GM15510 (cell line): Measurements from ENCODE around the gene UTF1.

Experiments
- POLR2A ChIP-seq: IDR thresholded peaks from 3 replicates; pipeline ENCODE4 v1.6.1; 2011; ENCODE audit warnings: borderline replicate concordance; ENCODE audit not compliant: insufficient read length; ENCODE audit errors: extremely low read depth

Gene UTF1

GRCh38 chr10:133267829-133268228 is 37.8 kb downstream of the UTF1 start:
- TF ChIP-seq POLR2A, result no peak

- TF ChIP-seq POLR2A, result no peak
Observed at GRCh38 chr10:133268532-133268931, 38.5 kb downstream of the UTF1 start.

- no peak for TF ChIP-seq POLR2A
Observed at GRCh38 chr10:133269367-133269766, 39.4 kb downstream of the UTF1 start.

DNA sequence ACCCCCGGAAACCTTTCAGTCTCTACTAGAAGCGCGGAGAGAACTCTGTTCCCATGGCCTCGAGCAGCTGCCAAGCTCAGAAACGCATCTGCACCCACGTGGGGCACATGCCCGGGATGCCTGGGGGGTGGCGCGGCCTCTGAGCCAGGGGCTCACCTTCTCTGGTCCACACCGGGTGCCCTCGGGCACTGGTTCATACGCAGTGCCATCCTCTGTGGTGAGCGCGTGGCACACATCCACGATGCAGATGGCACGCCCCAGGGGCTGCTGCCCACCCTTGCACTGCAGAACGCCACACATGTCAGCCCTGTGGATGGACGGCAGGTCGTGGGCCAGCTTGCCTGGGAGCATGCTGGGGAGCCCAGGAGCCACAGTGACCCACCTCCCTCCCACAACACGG is 40.2 kb downstream of the UTF1 start:
- TF ChIP-seq POLR2A, result no peak

- no peak for TF ChIP-seq POLR2A
Observed at GRCh38 chr10:133270773-133271297, 40.8 kb downstream of the UTF1 start.

GRCh38 chr10:133271521-133272300 is 41.7 kb downstream of the UTF1 start:
- no peak for TF ChIP-seq POLR2A

DNA sequence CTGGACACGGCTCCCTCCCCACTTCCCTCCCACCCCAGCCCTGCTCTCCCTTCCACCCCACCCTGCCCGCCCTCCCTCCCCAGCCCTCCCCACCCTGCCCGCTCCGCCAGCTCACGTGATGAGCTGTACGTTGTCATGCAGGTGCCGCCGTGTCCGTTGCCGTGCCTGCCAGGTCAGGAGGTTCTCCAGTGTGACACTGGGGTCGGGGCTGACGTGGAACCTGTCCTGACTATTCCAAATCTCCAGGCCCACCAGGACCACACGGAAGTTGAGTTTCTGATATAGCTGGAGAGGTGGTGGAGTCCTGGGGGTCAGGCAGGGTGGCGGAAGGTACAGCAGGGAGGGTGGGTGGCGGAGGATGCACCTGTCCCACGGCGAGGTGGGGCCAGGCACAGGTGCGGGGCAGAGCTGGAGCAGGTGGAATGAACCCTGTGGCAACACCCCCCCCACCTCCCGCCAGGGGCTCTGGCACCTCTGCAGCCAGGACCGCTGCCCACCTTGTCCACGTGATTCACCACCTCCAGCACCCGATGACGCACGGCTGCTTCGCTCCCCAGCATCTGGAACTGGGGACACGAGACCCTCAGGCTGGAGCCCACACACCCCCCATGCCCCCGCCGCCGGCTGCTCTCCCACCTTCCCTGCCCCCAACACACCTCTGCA is 42.4 kb downstream of the UTF1 start:
- TF ChIP-seq POLR2A, result no peak

DNA sequence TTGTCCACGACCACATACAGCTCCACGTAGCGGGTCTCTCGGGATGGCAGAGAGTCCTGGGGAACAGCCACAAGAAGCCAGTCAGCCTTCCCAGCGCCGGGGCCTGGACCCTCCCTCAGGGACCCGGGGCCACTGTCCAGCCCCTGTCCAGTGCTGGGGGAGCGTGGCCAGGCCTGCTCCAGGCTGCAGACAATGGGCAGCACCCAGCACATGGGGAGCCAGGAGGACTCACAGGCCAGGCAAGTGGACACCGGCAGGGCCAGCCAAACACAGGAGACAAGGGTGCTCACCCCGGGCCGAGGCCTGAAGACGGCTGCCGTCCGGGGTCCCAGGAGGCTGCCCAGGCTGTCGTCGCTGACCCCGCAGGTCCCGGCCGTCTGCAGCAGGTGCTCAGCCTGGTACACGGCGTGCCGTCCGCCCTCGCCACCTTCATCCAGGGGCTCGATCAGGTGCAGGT is 43.0 kb downstream of the UTF1 start:
- no peak for TF ChIP-seq POLR2A

GRCh38 chr10:133273534-133274143 is 43.6 kb downstream of the UTF1 start:
- no peak for TF ChIP-seq POLR2A

DNA sequence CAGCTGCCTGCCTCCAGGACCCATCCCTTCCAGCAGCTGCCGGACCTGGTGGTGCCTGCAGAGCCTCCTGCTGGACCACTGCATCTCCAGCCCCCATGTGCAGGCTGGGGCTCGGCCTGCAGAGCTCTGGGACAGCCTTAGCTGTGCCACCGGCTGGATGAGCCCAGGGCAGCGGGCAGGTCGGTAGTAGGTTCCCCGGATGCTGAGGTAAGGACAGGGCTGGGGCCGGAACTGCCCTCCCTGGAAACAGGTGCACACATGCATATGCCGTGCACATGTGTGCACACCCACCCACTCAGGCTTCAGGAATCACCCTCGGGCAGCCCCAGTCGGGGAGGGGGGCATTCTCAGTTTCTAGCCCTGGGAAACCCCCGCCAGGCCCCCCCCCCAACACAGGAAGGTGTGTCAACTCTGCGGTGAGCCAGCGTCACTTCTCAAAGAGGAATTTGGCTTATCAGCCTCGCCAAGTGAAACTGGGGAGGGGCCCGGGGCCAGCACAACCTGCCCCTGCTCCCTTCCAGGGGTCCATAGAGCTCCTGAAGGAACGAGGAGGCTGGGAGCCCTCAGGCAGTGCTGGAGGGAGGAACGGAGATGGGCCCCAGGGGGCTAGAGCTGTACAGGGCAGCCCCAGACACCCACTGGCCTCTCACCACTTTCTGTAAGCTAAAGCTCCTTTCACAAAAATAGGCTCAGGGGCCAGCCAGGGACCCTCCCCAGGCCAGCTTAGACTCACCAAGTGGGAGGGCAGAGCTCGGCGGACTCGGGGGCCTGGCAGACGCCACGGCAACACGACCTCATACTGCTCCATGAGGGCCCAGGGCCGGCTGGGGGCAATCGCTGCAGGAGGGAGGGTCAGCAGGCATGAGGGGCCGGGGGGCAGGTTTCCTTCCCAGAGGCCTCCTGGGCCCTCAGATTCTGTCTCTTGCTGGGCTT is 45.0 kb downstream of the UTF1 start:
- peak; percentile 41 for TF ChIP-seq POLR2A

DNA sequence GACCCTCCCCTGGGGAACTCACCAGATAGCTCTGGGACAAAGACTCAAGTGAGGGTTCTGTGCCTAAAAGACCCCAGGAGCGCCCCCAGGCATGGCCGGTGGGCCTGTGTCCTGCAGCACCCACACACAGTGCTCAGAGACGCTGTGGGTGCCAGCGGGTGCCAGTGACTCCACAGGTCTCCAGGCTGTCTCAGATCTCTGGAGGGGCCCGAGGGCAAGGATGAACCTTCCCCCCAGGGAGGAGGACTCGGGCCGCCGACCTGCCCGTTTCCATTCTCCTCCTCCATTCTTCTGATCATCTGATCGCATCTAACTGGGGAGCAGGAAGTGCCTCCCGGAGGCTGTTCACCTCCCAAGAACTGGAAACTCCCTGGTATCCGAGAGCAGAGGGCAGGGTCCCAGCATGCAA is 45.7 kb downstream of the UTF1 start:
- TF ChIP-seq POLR2A, result peak; percentile 30

DNA sequence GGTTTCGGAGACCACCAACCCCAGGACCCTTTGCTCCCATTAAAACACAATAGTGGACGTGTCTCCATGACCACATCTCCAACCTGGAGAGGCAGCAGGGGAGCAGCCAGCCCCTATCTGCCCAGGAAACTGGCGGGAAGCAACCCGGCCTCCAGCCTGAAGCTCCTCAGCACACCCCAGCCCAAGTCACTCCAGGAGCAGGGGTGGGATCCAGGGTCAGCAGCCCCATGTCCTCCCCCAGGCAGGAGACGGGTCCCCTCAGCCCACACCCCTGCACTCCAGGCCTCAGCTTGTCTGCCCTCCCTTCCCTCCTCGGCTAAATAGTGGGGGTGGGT is 46.0 kb downstream of the UTF1 start:
- peak; percentile 13 for TF ChIP-seq POLR2A

- TF ChIP-seq POLR2A, result peak; percentile 78
Observed at GRCh38 chr10:133276435-133277201, 46.6 kb downstream of the UTF1 start, which contains the start of gene ADAM8. Gene ADAM8 (minus strand): TSS chr10:133276868. CDS start chr10:133276817, 51 bp downstream.
